Mesendoderm (in vitro differentiated cells): ENCODE measurements around the gene TBC1D22B.
A peak's percentile ranks its signal among the peaks of the same experiment; 100 is the strongest.

ENCODE experiments used
- DNase-seq: peaks from one replicate; pipeline ENCODE4 v3.0.0; 2013
- H2AK5ac ChIP-seq: 2 replicates; pipeline ENCODE4 v1.6.1; 2013; ENCODE audit warnings: low read length, inconsistent platforms
- H2BK120ac ChIP-seq: 2 replicates; pipeline ENCODE4 v1.6.1; 2013; ENCODE audit warnings: low read depth, mild to moderate bottlenecking, low read length, moderate library complexity, mixed read lengths
- H2BK15ac ChIP-seq: replicated peaks from 2 replicates; pipeline ENCODE4 v1.6.1; 2013; ENCODE audit warnings: low read depth, mild to moderate bottlenecking, moderate library complexity
- H2BK5ac ChIP-seq: 2 replicates; pipeline ENCODE4 v1.6.1; 2013; ENCODE audit warnings: low read length, inconsistent platforms
- H3K18ac ChIP-seq: 2 replicates; pipeline ENCODE4 v1.6.1; 2013; ENCODE audit warnings: mild to moderate bottlenecking, low read length, mixed read lengths
- H3K23ac ChIP-seq: one replicate; pipeline ENCODE4 v1.6.1; 2013; ENCODE audit warnings: low read length
- H3K27ac ChIP-seq: 2 replicates; pipeline ENCODE4 v1.5.1; 2013; ENCODE audit warnings: low read depth, mild to moderate bottlenecking, inconsistent platforms, low read length, moderate library complexity
- H3K27me3 ChIP-seq: 2 replicates; pipeline ENCODE4 v1.6.1; 2013; ENCODE audit warnings: low read length, control low read depth, mild to moderate bottlenecking, inconsistent platforms; ENCODE audit not compliant: insufficient read depth, poor library complexity
- H3K36me3 ChIP-seq: 2 replicates; pipeline ENCODE4 v1.6.1; 2013; ENCODE audit warnings: low read length, inconsistent platforms; ENCODE audit not compliant: control insufficient read depth, insufficient read depth
- H3K4ac ChIP-seq: one replicate; pipeline ENCODE4 v1.6.1; 2013; ENCODE audit warnings: low read depth, mild to moderate bottlenecking, low read length, moderate library complexity
- H3K4me1 ChIP-seq: 2 replicates; pipeline ENCODE4 v1.6.1; 2013; ENCODE audit warnings: low read depth, low read length, inconsistent platforms; ENCODE audit not compliant: control insufficient read depth
- H3K4me2 ChIP-seq: 2 replicates; pipeline ENCODE4 v1.6.1; 2013; ENCODE audit warnings: low read length
- H3K4me3 ChIP-seq: 2 replicates; pipeline ENCODE4 v1.5.1; 2013; ENCODE audit warnings: mild to moderate bottlenecking, low read length
- H3K56ac ChIP-seq: one replicate; pipeline ENCODE4 v1.6.1; 2013; ENCODE audit warnings: low read length
- H3K79me1 ChIP-seq: 2 replicates; pipeline ENCODE4 v1.6.1; 2013; ENCODE audit warnings: low read length, inconsistent platforms
- H3K79me2 ChIP-seq: 2 replicates; pipeline ENCODE4 v1.6.1; 2013; ENCODE audit warnings: mild to moderate bottlenecking, low read length; ENCODE audit not compliant: control insufficient read depth, insufficient read depth
- H3K9ac ChIP-seq: 2 replicates; pipeline ENCODE4 v1.6.1; 2013; ENCODE audit warnings: low read length, inconsistent platforms
- H4K5ac ChIP-seq: one replicate; pipeline ENCODE4 v1.6.1; 2013; ENCODE audit warnings: low read length
- H4K8ac ChIP-seq: one replicate; pipeline ENCODE4 v1.6.1; 2013; ENCODE audit warnings: low read depth, mild to moderate bottlenecking, control low read depth, low read length, moderate library complexity
- WGBS: extraction: QIAGEN DNeasy Blood & Tissue Kit; methylation state at CpG from one replicate; pipeline ENCODE4 v1.1.7; 2013; ENCODE audit warnings: low lambda C conversion rate, missing lambda C conversion rate; ENCODE audit not compliant: insufficient coverage; ENCODE audit errors: extremely low coverage; 5-methylcytosine and 5-hydroxymethylcytosine counted together

Gene TBC1D22B

GRCh38 chr6:37251211-37251780 is 6.3 kb upstream of the TBC1D22B start:
- DNase-seq, result no peak
- no peaks in the 10 kb centered on the region for H3K36me3 ChIP-seq
- H3K56ac ChIP-seq, result no peak overlapping the region
- H3K27ac ChIP-seq, result no peak overlapping the region
- no peak overlapping the region for H2AK5ac ChIP-seq
- H4K5ac ChIP-seq, result no peak overlapping the region
- H4K8ac ChIP-seq, result no peak overlapping the region
- no peaks in the 10 kb centered on the region for H3K79me1 ChIP-seq
- no peaks in the 10 kb centered on the region for H3K79me2 ChIP-seq
- no peak overlapping the region for H2BK5ac ChIP-seq
- no peak overlapping the region for H3K18ac ChIP-seq
- H2BK15ac ChIP-seq, result no peak overlapping the region
- H3K9ac ChIP-seq, result no peak overlapping the region
- no peak overlapping the region for H3K4me3 ChIP-seq
- no peaks in the 10 kb centered on the region for H3K4me1 ChIP-seq
- H3K27me3 ChIP-seq, result no peaks in the 10 kb centered on the region
- no peak overlapping the region for H3K4me2 ChIP-seq
- no peak overlapping the region for H2BK120ac ChIP-seq
- H3K23ac ChIP-seq, result no peak overlapping the region
- H3K4ac ChIP-seq, result no peak overlapping the region
- WGBS, result no CpG with 5 or more reads among the region's 4 CpGs

- H3K27ac ChIP-seq, result no peak overlapping the region
- no peak overlapping the region for H3K4me2 ChIP-seq
- H3K4ac ChIP-seq, result no peak overlapping the region
- no peak overlapping the region for H3K23ac ChIP-seq
- no peaks in the 10 kb centered on the region for H3K79me2 ChIP-seq
- H3K56ac ChIP-seq, result no peak overlapping the region
- H4K5ac ChIP-seq, result no peak overlapping the region
- no peak overlapping the region for H3K4me3 ChIP-seq
- H3K4me1 ChIP-seq, result no peaks in the 10 kb centered on the region
- DNase-seq, result no peak
- H4K8ac ChIP-seq, result no peak overlapping the region
- H3K18ac ChIP-seq, result no peak overlapping the region
- no peak overlapping the region for H3K9ac ChIP-seq
- H3K36me3 ChIP-seq, result no peaks in the 10 kb centered on the region
- H2BK15ac ChIP-seq, result no peak overlapping the region
- no peak overlapping the region for H2BK120ac ChIP-seq
- peaks cover 2% of the 10 kb centered on the region for H3K79me1 ChIP-seq
- no peak overlapping the region for H2AK5ac ChIP-seq
- H2BK5ac ChIP-seq, result no peak overlapping the region
- no peaks in the 10 kb centered on the region for H3K27me3 ChIP-seq
Observed at GRCh38 chr6:37253486-37254007, 4.0 kb upstream of the TBC1D22B start.

- no peak overlapping the region for H3K9ac ChIP-seq
- H3K27ac ChIP-seq, result no peak overlapping the region
- WGBS, result no CpG with 5 or more reads among the region's 5 CpGs
- H3K18ac ChIP-seq, result no peak overlapping the region
- no peak overlapping the region for H2BK15ac ChIP-seq
- no peak overlapping the region for H4K8ac ChIP-seq
- H2BK5ac ChIP-seq, result no peak overlapping the region
- H3K4ac ChIP-seq, result no peak overlapping the region
- H3K4me2 ChIP-seq, result no peak overlapping the region
- H3K4me1 ChIP-seq, result no peaks in the 10 kb centered on the region
- no peak overlapping the region for H3K56ac ChIP-seq
- no peak overlapping the region for H3K4me3 ChIP-seq
- H3K36me3 ChIP-seq, result no peaks in the 10 kb centered on the region
- no peaks in the 10 kb centered on the region for H3K27me3 ChIP-seq
- DNase-seq, result no peak
- H2BK120ac ChIP-seq, result no peak overlapping the region
- peaks cover 3% of the 10 kb centered on the region for H3K79me1 ChIP-seq
- no peak overlapping the region for H4K5ac ChIP-seq
- H3K23ac ChIP-seq, result no peak overlapping the region
- H2AK5ac ChIP-seq, result no peak overlapping the region
- H3K79me2 ChIP-seq, result peaks cover 3% of the 10 kb centered on the region
Observed at GRCh38 chr6:37254881-37255280, 2.7 kb upstream of the TBC1D22B start.

GRCh38 chr6:37256692-37257319 is 766 bp upstream of the TBC1D22B start:
- no peak overlapping the region for H3K4ac ChIP-seq
- H3K56ac ChIP-seq, result peak overlapping the region; percentile 29
- H3K9ac ChIP-seq, result peak overlapping the region; percentile 8
- H3K27ac ChIP-seq, result no peak overlapping the region
- H3K4me2 ChIP-seq, result peak overlapping the region; percentile 27
- no peak overlapping the region for H3K23ac ChIP-seq
- no peak overlapping the region for H2BK5ac ChIP-seq
- WGBS, result no CpG with 5 or more reads among the region's 12 CpGs
- H3K79me1 ChIP-seq, result peaks cover 3% of the 10 kb centered on the region
- H4K5ac ChIP-seq, result no peak overlapping the region
- no peaks in the 10 kb centered on the region for H3K4me1 ChIP-seq
- H3K79me2 ChIP-seq, result peaks cover 6% of the 10 kb centered on the region
- no peak overlapping the region for H2AK5ac ChIP-seq
- H4K8ac ChIP-seq, result no peak overlapping the region
- H3K27me3 ChIP-seq, result no peaks in the 10 kb centered on the region
- H3K4me3 ChIP-seq, result no peak overlapping the region
- DNase-seq, result no peak
- H3K36me3 ChIP-seq, result no peaks in the 10 kb centered on the region
- no peak overlapping the region for H2BK120ac ChIP-seq
- H2BK15ac ChIP-seq, result no peak overlapping the region
- no peak overlapping the region for H3K18ac ChIP-seq

GRCh38 chr6:37257320-37257633 is 295 bp upstream of the TBC1D22B start:
- no peak overlapping the region for H3K18ac ChIP-seq
- no peak overlapping the region for H3K27ac ChIP-seq
- no peak for DNase-seq
- H3K56ac ChIP-seq, result peak overlapping the region; percentile 29
- H3K79me2 ChIP-seq, result peaks cover 6% of the 10 kb centered on the region
- H4K5ac ChIP-seq, result no peak overlapping the region
- peak overlapping the region; percentile 8 for H3K9ac ChIP-seq
- H3K79me1 ChIP-seq, result peaks cover 3% of the 10 kb centered on the region
- WGBS, result no CpG with 5 or more reads among the region's 9 CpGs
- no peak overlapping the region for H2AK5ac ChIP-seq
- no peak overlapping the region for H3K4ac ChIP-seq
- no peak overlapping the region for H3K23ac ChIP-seq
- no peaks in the 10 kb centered on the region for H3K36me3 ChIP-seq
- H3K4me2 ChIP-seq, result peak overlapping the region; percentile 27
- no peaks in the 10 kb centered on the region for H3K27me3 ChIP-seq
- no peak overlapping the region for H2BK5ac ChIP-seq
- H4K8ac ChIP-seq, result no peak overlapping the region
- H2BK15ac ChIP-seq, result no peak overlapping the region
- H3K4me1 ChIP-seq, result no peaks in the 10 kb centered on the region
- H2BK120ac ChIP-seq, result no peak overlapping the region
- H3K4me3 ChIP-seq, result no peak overlapping the region
